HG03457 (cell line): ENCODE results near the gene SRXN1.
"Not testable (repeated sequence)": the region's sequence is repeated elsewhere in the genome, so short reads cannot be mapped to it uniquely, and the experiment has no call there.

ENCODE experiments used
- ATAC-seq: cut with Tn5 transposase; IDR thresholded peaks from one replicate; pipeline ENCODE4 v1.9.1; 2021; ENCODE audit warnings: moderate number of reproducible peaks; ENCODE audit not compliant: unreplicated experiment

The SRXN1 gene

GRCh38 chr20:653110-653589 is at the start of gene SRXN1:
SRXN1 (minus strand) TSS chr20:653200; CDS start chr20:653185, 15 bp downstream.
- ATAC-seq = peak; percentile 70

- no peak for ATAC-seq
These were observed 48.6 kb upstream of the SRXN1 start for GRCh38 chr20:701401-702129.

- no peak for ATAC-seq
These were observed 46.9 kb upstream of the SRXN1 start for GRCh38 chr20:699811-700338.

- ATAC-seq = no peak
These were observed 46.3 kb upstream of the SRXN1 start for GRCh38 chr20:699342-699741.

- ATAC-seq = no peak
These were observed 45.3 kb upstream of the SRXN1 start for GRCh38 chr20:698276-698675.

GRCh38 chr20:697826-698225 is 44.8 kb upstream of the SRXN1 start:
- no peak for ATAC-seq

GRCh38 chr20:695165-695866 is 42.3 kb upstream of the SRXN1 start:
- ATAC-seq = no peak

- ATAC-seq = no peak
These were observed 41.5 kb upstream of the SRXN1 start for GRCh38 chr20:694496-694895.

GRCh38 chr20:693786-694185 is 40.8 kb upstream of the SRXN1 start:
- ATAC-seq = not testable (repeated sequence)

GRCh38 chr20:692044-692443 is 39.0 kb upstream of the SRXN1 start:
- no peak for ATAC-seq

GRCh38 chr20:689947-690346 is 36.9 kb upstream of the SRXN1 start:
- no peak for ATAC-seq

GRCh38 chr20:689348-689747 is 36.3 kb upstream of the SRXN1 start:
- no peak for ATAC-seq

GRCh38 chr20:688809-689212 is 35.8 kb upstream of the SRXN1 start:
- ATAC-seq = no peak

GRCh38 chr20:687468-688203 is 34.6 kb upstream of the SRXN1 start:
- no peak for ATAC-seq

GRCh38 chr20:684676-685319 is 31.8 kb upstream of the SRXN1 start:
- no peak for ATAC-seq

GRCh38 chr20:682123-682522 is 29.1 kb upstream of the SRXN1 start:
- no peak for ATAC-seq

- no peak for ATAC-seq
These were observed 27.7 kb upstream of the SRXN1 start for GRCh38 chr20:680638-681187.

- ATAC-seq = no peak
These were observed 25.0 kb upstream of the SRXN1 start for GRCh38 chr20:677957-678356.

- no peak for ATAC-seq
These were observed 24.0 kb upstream of the SRXN1 start for GRCh38 chr20:676967-677366.

GRCh38 chr20:676315-676937 is 23.4 kb upstream of the SRXN1 start:
- no peak for ATAC-seq
